Cortex of kidney (tissue), 1 donor: ENCODE data around the gene GRIK4.

Experiments used
- DNase-seq: peaks from one replicate; lab custom pipeline; 2025; lab: John Stamatoyannopoulos, UW

GRIK4 gene

GRCh38 chr11:120547811-120548681 is 36.5 kb downstream of the GRIK4 start:
- DNase-seq = no peak

- no peak for DNase-seq
Measured at GRCh38 chr11:120548682-120549209, 37.2 kb downstream of the GRIK4 start.

- DNase-seq = no peak
Measured at GRCh38 chr11:120549346-120549745, 37.8 kb downstream of the GRIK4 start.

GRCh38 chr11:120550007-120550406 is 38.5 kb downstream of the GRIK4 start:
- no peak for DNase-seq

GRCh38 chr11:120551191-120551590 is 39.6 kb downstream of the GRIK4 start:
- DNase-seq = no peak

GRCh38 chr11:120554766-120555432 is 43.4 kb downstream of the GRIK4 start:
- DNase-seq = no peak

- DNase-seq = no peak
Measured at GRCh38 chr11:120555433-120555773, 43.9 kb downstream of the GRIK4 start.

- DNase-seq = no peak
Measured at GRCh38 chr11:120556797-120557196, 45.2 kb downstream of the GRIK4 start.

- no peak for DNase-seq
Measured at GRCh38 chr11:120558744-120559431, 47.3 kb downstream of the GRIK4 start.

- DNase-seq = no peak
Measured at GRCh38 chr11:120561286-120561685, 49.7 kb downstream of the GRIK4 start.

- no peak for DNase-seq
Measured at GRCh38 chr11:120562806-120563425, 51.4 kb downstream of the GRIK4 start.

- DNase-seq = no peak
Measured at GRCh38 chr11:120563703-120564572, 52.4 kb downstream of the GRIK4 start.

GRCh38 chr11:120564573-120565311 is 53.2 kb downstream of the GRIK4 start:
- DNase-seq = no peak

- DNase-seq = no peak
Measured at GRCh38 chr11:120565466-120566155, 54.1 kb downstream of the GRIK4 start.

- no peak for DNase-seq
Measured at GRCh38 chr11:120566176-120566575, 54.6 kb downstream of the GRIK4 start.

- no peak for DNase-seq
Measured at GRCh38 chr11:120568572-120569307, 57.2 kb downstream of the GRIK4 start.

- no peak for DNase-seq
Measured at GRCh38 chr11:120569861-120570260, 58.3 kb downstream of the GRIK4 start.

GRCh38 chr11:120571476-120571875 is 59.9 kb downstream of the GRIK4 start:
- no peak for DNase-seq

GRCh38 chr11:120573756-120574354 is 62.3 kb downstream of the GRIK4 start:
- DNase-seq = no peak
